ENCODE data around the gene MED13L. TPM values are rescaled to one million over a fixed set of nuclear protein-coding genes. Genes with fewer than 3 reads are reported as not detected.

Gene MED13L
- total RNA-seq, 2 experiments from 2014 or later = 39.5 to 41.8 TPM

DNA sequence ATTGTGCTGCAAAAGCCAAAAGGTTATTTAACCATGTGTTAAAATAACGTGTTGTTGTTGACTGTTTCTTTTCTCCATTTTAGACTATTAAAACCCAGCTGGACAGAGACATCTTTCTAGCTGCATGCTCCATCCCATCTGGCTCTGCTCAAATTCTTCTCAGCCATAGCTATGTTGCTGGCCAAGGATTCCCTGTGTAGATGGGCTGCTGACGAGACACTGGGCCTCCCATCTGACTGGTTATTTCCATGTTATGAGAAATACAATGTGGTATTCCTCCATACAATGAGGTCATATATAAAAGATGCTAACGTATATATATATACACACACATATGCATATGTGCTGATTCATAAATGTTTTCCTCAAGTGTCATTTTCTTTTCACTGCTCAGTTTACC is 30.1 kb downstream of the MED13L start:
- intact Hi-C loops (cut with micrococcal nuclease) = no loop called here
- Mint-ChIP-seq H3K27me3 (no peaks in the 10 kb centered on the region), H3K4me1 (ENCODE audit: low read depth) (peaks cover 63% of the 10 kb centered on the region), H3K36me3 (ENCODE audit: low read depth) (peaks cover 17% of the 10 kb centered on the region), H3K4me3 (no peak overlapping the region), H3K9me3 (peaks cover 13% of the 10 kb centered on the region), H3K27ac (no peak overlapping the region)
- CTCF ChIA-PET = interaction anchor here (0.9 to 3.6 kb wide), 5 partner anchors 11 to 250 kb away, joined by 3 to 20 read pairs (median 4); no protein-coding TSS in a partner anchor
- DNase-seq (no peak), ATAC-seq (peak; percentile 46)
- TF ChIP-seq, protein P1, sequence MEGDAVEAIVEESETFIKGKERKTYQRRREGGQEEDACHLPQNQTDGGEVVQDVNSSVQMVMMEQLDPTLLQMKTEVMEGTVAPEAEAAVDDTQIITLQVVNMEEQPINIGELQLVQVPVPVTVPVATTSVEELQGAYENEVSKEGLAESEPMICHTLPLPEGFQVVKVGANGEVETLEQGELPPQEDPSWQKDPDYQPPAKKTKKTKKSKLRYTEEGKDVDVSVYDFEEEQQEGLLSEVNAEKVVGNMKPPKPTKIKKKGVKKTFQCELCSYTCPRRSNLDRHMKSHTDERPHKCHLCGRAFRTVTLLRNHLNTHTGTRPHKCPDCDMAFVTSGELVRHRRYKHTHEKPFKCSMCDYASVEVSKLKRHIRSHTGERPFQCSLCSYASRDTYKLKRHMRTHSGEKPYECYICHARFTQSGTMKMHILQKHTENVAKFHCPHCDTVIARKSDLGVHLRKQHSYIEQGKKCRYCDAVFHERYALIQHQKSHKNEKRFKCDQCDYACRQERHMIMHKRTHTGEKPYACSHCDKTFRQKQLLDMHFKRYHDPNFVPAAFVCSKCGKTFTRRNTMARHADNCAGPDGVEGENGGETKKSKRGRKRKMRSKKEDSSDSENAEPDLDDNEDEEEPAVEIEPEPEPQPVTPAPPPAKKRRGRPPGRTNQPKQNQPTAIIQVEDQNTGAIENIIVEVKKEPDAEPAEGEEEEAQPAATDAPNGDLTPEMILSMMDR (IDR thresholded peaks at IDR 0.05) = no peak
- POLR2A ChIA-PET = interaction anchor here (0.6 to 1.3 kb wide), 2 partner anchors 10 to 123 kb away, joined by 3 to 4 read pairs; no protein-coding TSS in a partner anchor

DNA sequence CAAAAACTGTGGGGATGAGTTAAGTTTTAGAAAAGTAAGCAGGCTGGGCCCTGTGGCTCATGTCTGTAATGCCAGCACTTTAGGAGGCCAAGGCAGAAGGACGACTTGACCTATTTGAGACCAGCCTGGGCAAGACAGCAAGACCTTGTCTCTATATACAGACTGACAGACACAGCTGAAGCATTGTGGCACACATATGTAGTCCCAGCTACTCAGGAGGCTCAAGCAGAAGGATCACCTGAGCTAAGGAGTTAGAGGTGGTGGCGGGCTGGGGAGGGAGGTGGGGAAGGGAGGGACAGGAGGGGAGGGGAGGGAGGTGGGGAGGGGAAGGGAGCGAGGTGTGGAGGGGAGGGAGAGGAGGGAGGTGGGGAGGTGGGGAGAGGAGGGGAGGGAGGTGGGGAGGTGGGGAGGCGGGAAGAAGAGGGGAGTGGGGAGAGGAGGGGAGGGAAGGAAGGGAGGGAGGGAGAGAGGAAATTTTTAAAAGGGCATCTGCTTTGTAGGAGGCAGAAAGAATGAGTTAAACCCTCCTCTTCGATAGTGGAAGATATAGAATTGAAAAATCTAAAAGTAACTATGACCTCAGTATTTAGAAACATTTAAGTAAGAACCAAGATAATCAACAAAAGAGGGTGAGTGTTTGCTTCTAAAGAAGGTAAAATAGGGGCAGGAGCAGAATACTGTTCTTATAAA is 30.9 kb downstream of the MED13L start:
- CTCF ChIA-PET = interaction anchor here (1.0 to 3.6 kb wide), 4 partner anchors 10 to 103 kb away, joined by 3 to 20 read pairs (median 4); no protein-coding TSS in a partner anchor
- H3K27ac Mint-ChIP-seq = no peak overlapping the region
- TF ChIP-seq, protein P1 (IDR thresholded peaks at IDR 0.05) = no peak
- intact Hi-C loops (cut with micrococcal nuclease) = no loop called here
- no peaks in the 10 kb centered on the region for H3K27me3 Mint-ChIP-seq
- DNase-seq = no peak
- H3K4me3 Mint-ChIP-seq = no peak overlapping the region
- peaks cover 59% of the 10 kb centered on the region for H3K4me1 Mint-ChIP-seq (ENCODE audit: low read depth)
- peaks cover 7% of the 10 kb centered on the region for H3K9me3 Mint-ChIP-seq
- no peak for ATAC-seq
- H3K36me3 Mint-ChIP-seq (ENCODE audit: low read depth) = peaks cover 12% of the 10 kb centered on the region
- POLR2A ChIA-PET = interaction anchor here (1.3 kb wide), 1 partner anchor 11 kb away, joined by 3 read pairs; no protein-coding TSS in a partner anchor

DNA sequence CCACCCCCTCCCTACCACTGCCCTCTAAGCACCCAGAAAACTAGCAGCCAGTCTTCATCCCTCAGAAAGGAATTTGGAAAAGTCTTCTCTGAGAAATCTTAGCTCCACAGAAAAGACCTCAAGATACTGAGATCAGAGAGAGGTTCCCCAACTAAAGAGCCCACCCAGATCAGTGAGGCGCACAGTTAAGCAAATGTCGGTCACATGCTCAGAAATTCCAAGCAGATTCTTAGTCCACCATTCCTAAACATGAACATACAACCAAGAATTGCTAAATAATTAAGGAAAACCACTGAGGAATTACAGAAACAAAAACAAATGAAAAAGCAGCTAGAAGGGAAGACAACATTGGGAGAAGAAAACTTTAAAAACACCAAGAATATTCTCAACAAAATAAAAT is 32.3 kb downstream of the MED13L start:
- Mint-ChIP-seq H3K27ac (no peak overlapping the region), H3K4me3 (no peak overlapping the region), H3K4me1 (ENCODE audit: low read depth) (peaks cover 65% of the 10 kb centered on the region), H3K36me3 (ENCODE audit: low read depth) (peaks cover 13% of the 10 kb centered on the region), H3K27me3 (no peaks in the 10 kb centered on the region), H3K9me3 (peaks cover 6% of the 10 kb centered on the region)
- ChIA-PET CTCF (interaction anchor here (0.9 to 2.2 kb wide), 4 partner anchors 9 to 230 kb away, joined by 3 to 11 read pairs (median 4); no protein-coding TSS in a partner anchor), POLR2A (interaction anchor here (0.7 kb wide), 1 partner anchor 812 kb away, joined by 3 read pairs; no protein-coding TSS in a partner anchor)
- ATAC-seq (no peak), DNase-seq (no peak)
- intact Hi-C loops (cut with micrococcal nuclease) = no loop called here
- TF ChIP-seq, protein P1 (IDR thresholded peaks at IDR 0.05) = no peak

DNA sequence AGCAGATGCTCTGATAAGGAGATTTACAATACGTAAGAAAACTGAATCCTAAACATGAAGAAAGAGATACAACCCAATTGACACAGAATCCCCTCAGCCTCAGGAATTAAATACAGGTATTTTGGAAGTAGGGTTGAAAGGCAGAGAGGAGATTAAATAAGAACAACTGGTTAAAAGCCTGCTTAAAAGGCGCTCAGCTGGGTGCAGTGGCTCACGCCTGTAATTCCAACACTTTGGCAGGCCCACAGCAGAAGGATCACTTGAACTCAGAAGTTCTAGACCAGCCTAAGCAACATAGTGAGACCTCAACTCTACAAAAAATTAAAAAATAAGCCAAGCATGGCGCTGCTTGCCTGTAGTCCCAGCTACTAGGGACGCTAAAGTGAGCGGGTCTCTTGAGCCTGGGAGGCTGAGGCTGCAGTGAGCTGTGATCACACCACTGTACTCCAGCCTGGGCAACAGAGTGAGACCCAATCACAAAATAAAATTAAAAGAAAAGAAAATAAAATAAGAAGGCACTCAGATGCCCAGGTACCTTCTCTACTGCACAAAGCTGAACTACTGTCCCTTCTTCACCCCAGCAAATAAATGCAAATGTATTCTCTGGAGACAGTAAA is 32.9 kb downstream of the MED13L start:
- POLR2A ChIA-PET = no interaction called here
- Mint-ChIP-seq H3K4me3 (no peak overlapping the region), H3K4me1 (ENCODE audit: low read depth) (peaks cover 66% of the 10 kb centered on the region), H3K9me3 (peaks cover 1% of the 10 kb centered on the region), H3K27ac (no peak overlapping the region), H3K36me3 (ENCODE audit: low read depth) (peaks cover 9% of the 10 kb centered on the region), H3K27me3 (no peaks in the 10 kb centered on the region)
- CTCF ChIA-PET = interaction anchor here (1.2 to 2.2 kb wide), 3 partner anchors 9 to 103 kb away, joined by 3 to 11 read pairs (median 4); no protein-coding TSS in a partner anchor
- no peak for ATAC-seq
- intact Hi-C loops (cut with micrococcal nuclease) = no loop called here
- TF ChIP-seq, protein P1 (IDR thresholded peaks at IDR 0.05) = no peak
- DNase-seq = no peak

DNA sequence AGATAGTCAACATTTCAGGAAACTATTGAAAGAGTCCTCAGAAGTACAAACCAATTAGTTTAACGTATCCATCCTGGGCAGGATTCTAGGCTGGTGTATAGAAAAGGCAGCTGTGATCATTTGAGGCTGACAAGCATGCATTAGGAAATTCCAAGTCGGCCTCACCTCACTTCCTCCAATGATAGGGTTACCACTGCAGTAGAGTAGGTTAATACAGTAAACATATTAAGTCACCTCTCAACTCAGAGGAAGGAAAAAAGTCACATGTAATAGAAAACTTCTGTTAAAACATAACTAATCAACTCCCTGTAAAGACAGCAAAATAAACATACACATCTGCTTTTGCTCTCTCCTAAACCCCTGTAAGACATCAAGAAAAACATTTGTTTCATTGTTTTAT is 33.5 kb downstream of the MED13L start:
- CTCF ChIA-PET = interaction anchor here (2.2 kb wide), 1 partner anchor 8 kb away, joined by 11 read pairs; no protein-coding TSS in a partner anchor
- no peak for DNase-seq
- intact Hi-C loops (cut with micrococcal nuclease) = no loop called here
- H3K27ac Mint-ChIP-seq = peak overlapping the region; percentile 21
- no peak overlapping the region for H3K4me3 Mint-ChIP-seq
- POLR2A ChIA-PET = no interaction called here
- H3K9me3 Mint-ChIP-seq = no peaks in the 10 kb centered on the region
- ATAC-seq = peak; percentile 59
- no peaks in the 10 kb centered on the region for H3K27me3 Mint-ChIP-seq
- TF ChIP-seq, protein P1 (IDR thresholded peaks at IDR 0.05) = no peak
- peaks cover 63% of the 10 kb centered on the region for H3K4me1 Mint-ChIP-seq (ENCODE audit: low read depth)
- H3K36me3 Mint-ChIP-seq (ENCODE audit: low read depth) = peaks cover 7% of the 10 kb centered on the region

Measured in activated CD8-positive, alpha-beta T cell treated with anti-CD3 and anti-CD28 coated beads for 36 hours (primary cell).